ENCODE data around the gene SCAMP1.

DNA sequence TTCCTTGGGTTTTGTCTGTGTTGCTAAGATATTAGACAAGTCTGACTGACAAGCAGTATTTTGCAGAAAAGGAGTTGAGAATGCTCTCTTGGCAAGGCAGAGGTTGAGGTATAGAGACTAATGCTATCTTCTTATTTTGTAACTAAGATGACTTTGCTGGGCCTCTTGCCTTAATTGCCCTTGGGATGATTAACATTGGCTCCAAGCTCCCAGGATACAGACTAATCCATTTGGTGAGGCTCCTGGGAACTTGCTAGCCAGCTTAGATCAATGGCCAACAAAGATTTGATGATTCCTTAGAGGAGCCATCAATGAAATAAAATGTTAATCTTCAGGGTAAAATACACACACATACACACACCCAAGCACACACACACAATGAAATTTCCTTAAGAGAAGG lies 37.2 kb upstream of the SCAMP1 start:
- TF ChIP-seq, protein P1, sequence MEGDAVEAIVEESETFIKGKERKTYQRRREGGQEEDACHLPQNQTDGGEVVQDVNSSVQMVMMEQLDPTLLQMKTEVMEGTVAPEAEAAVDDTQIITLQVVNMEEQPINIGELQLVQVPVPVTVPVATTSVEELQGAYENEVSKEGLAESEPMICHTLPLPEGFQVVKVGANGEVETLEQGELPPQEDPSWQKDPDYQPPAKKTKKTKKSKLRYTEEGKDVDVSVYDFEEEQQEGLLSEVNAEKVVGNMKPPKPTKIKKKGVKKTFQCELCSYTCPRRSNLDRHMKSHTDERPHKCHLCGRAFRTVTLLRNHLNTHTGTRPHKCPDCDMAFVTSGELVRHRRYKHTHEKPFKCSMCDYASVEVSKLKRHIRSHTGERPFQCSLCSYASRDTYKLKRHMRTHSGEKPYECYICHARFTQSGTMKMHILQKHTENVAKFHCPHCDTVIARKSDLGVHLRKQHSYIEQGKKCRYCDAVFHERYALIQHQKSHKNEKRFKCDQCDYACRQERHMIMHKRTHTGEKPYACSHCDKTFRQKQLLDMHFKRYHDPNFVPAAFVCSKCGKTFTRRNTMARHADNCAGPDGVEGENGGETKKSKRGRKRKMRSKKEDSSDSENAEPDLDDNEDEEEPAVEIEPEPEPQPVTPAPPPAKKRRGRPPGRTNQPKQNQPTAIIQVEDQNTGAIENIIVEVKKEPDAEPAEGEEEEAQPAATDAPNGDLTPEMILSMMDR (conservative IDR thresholded peaks at IDR 0.05; ENCODE audit: low read length): no peak
- TF ChIP-seq EZH2phosphoT487 (IDR thresholded peaks at IDR 0.05; ENCODE audit: borderline replicate concordance, low read depth, low read length): no peak

Data from OCI-LY7 (cell line).